Measurements from ENCODE around the gene NPB. TPM values are rescaled to one million over a fixed set of nuclear protein-coding genes. Genes with fewer than 3 reads are reported as not detected.

The NPB gene
- total and polyA plus RNA-seq, 2 of the 8 experiments (the other 6 are each of a cell fraction or from before 2014, with no cell fraction given), result 1.5 to 2.5 TPM

- no peak for FAIRE-seq
- H3K36me3 ChIP-seq (ENCODE audit: control insufficient read depth in 2 of 4, insufficient read depth in 4 of 4, low read length in 3 of 4), result peaks cover 5 to 32% (median 20%) of the 10 kb centered on the region in 4 experiments
- DNase-seq (ENCODE audit: low read depth in 1 of 2, low spot score in 2 of 2), result no peak
- TF ChIP-seq TBP (IDR thresholded peaks at IDR 0.05; ENCODE audit: low read depth, low read length) (no peak), BACH1 (IDR thresholded peaks at IDR 0.05; ENCODE audit: low read length) (no peak), ASH2L (IDR thresholded peaks at IDR 0.05; ENCODE audit: low read length) (no peak), SP1 (IDR thresholded peaks at IDR 0.05; ENCODE audit: low read depth, low read length) (no peak), JUN (IDR thresholded peaks at IDR 0.05; ENCODE audit: low read depth, low read length) (no peak), RNF2 (IDR thresholded peaks at IDR 0.05; ENCODE audit: borderline replicate concordance, low read depth, low read length, missing control alignments, poor library complexity, severe bottlenecking) (no peak), RAD21 (IDR thresholded peaks at IDR 0.05 in 1 of 2, conservative IDR thresholded peaks at IDR 0.05 in 1 of 2; ENCODE audit: low read depth in 2 of 2, low read length in 2 of 2) (no peak), SIN3A (conservative IDR thresholded peaks at IDR 0.05 in 1 of 2, IDR thresholded peaks at IDR 0.05 in 1 of 2; ENCODE audit: low read depth in 1 of 2, low read length in 2 of 2) (no peak), TAF1 (IDR thresholded peaks at IDR 0.05; ENCODE audit: low read depth, low read length) (no peak), NANOG (IDR thresholded peaks at IDR 0.05; ENCODE audit: insufficient read depth, low read depth, low read length, poor library complexity, severe bottlenecking) (no peak), FOSL1 (IDR thresholded peaks at IDR 0.05; ENCODE audit: insufficient read depth, low read depth, low read length) (no peak)
Measured at GRCh38 chr17:81918832-81919545, 17.0 kb downstream of the NPB start.

More at GRCh38 chr17:81918832-81919545, 17.0 kb downstream of the NPB start:
- Histone ChIP-seq H3K79me1 (ENCODE audit: low read depth, low read length) (peaks cover 29% of the 10 kb centered on the region), H2BK15ac (ENCODE audit: low read length) (no peak overlapping the region), H3K4me2 (ENCODE audit: insufficient read depth in 1 of 2, low read depth in 2 of 2, low read length in 2 of 2) (no peak overlapping the region), H3K4me1 (replicated peaks in 1 of 4; ENCODE audit: control insufficient read depth in 3 of 4, insufficient read depth in 4 of 4, low read length in 3 of 4) (peaks cover 0 to 24% (median 15%) of the 10 kb centered on the region in 4 experiments; a peak in 6 of 7 replicates), H3K9ac (replicated peaks in 1 of 4; ENCODE audit: extremely low read depth in 1 of 4, low read depth in 3 of 4, low read length in 3 of 4) (no peak overlapping the region), H3K56ac (replicated peaks; ENCODE audit: insufficient read length, low read depth, low read length) (no peak overlapping the region), H3K27ac (ENCODE audit: low read depth, low read length) (no peak overlapping the region), H4K91ac (replicated peaks; ENCODE audit: insufficient read length, low read length) (no peak overlapping the region), H3K79me2 (ENCODE audit: control insufficient read depth in 1 of 2, insufficient read depth in 2 of 2, low read length in 2 of 2) (peaks cover 7 to 60% of the 10 kb centered on the region in 2 experiments; a peak in 3 of 4 replicates), H3K23ac (ENCODE audit: insufficient read length) (no peak overlapping the region), H2AK5ac (ENCODE audit: low read depth, low read length) (no peak overlapping the region), H4K5ac (ENCODE audit: insufficient read length, low read depth, low read length) (no peak overlapping the region), H3K18ac (ENCODE audit: extremely low read depth, low read length) (no peak overlapping the region), H3K14ac (ENCODE audit: insufficient read length) (no peak overlapping the region), H2BK5ac (ENCODE audit: low read depth, low read length) (0 out of 2 replicates have a peak overlapping the region, but pooled peaks have one; percentile 10), H3K4me3 (ENCODE audit: extremely low read depth in 1 of 4, insufficient read depth in 2 of 4, low read depth in 3 of 4, low read length in 4 of 4) (no peak overlapping the region), H3K4ac (replicated peaks; ENCODE audit: insufficient read length, low read depth, low read length) (no peak overlapping the region), H3K23me2 (ENCODE audit: low read depth, low read length) (peaks cover 5% of the 10 kb centered on the region), H2BK12ac (ENCODE audit: low read depth, low read length) (no peak overlapping the region), H3K9me3 (ENCODE audit: insufficient read depth in 2 of 2, low read depth in 1 of 2, low read length in 1 of 2) (no peaks in the 10 kb centered on the region), H3K27me3 (replicated peaks in 1 of 4; ENCODE audit: control insufficient read depth in 3 of 4, extremely low read depth in 1 of 4, insufficient read depth in 3 of 4, low read length in 3 of 4) (no peaks in the 10 kb centered on the region), H2BK120ac (replicated peaks; ENCODE audit: low read depth, low read length) (no peak overlapping the region), H4K20me1 (replicated peaks in 1 of 2; ENCODE audit: control insufficient read depth in 1 of 2, insufficient read depth in 2 of 2, low read length in 2 of 2) (peaks cover 15 to 34% of the 10 kb centered on the region in 2 experiments), H4K8ac (ENCODE audit: extremely low read depth, insufficient read depth, low read length) (no peak overlapping the region), H2BK20ac (ENCODE audit: low read length) (no peak overlapping the region), H2AFZ (ENCODE audit: low read length) (no peak overlapping the region)
- ChIA-PET CTCF (ENCODE audit: partially characterized antibody) (interaction anchor here (0.6 to 1.0 kb wide), 2 partner anchors 101 to 333 kb away, joined by 3 read pairs; no protein-coding TSS in a partner anchor), POLR2A (ENCODE audit: partially characterized antibody) (interaction anchor here (1.0 to 1.5 kb wide), 2 partner anchors 9 to 17 kb away, joined by 3 read pairs; partner anchors contain the start of genes MAFG and NPB)
- WGBS, 2 experiments (ENCODE audit: extremely low coverage in 1 of 2, insufficient coverage in 1 of 2, insufficient read length in 1 of 2, insufficient replicate concordance in 2 of 2, low coverage in 1 of 2, low lambda C conversion rate in 2 of 2, missing lambda C conversion rate in 1 of 2), result 93% methylated on average over 15 of the region's 15 CpGs; no CpG with 5 or more reads in 1 of the 2 experiments
